Liver (tissue), 9 donors: ENCODE data around the gene SLC7A4. TPM values are rescaled to one million over a fixed set of nuclear protein-coding genes. Genes with fewer than 3 reads are reported as not detected.

ENCODE experiments used
- DNase-seq: peaks from one replicate; pipeline ENCODE4 v3.0.0-alpha.2; 2017; ENCODE audit warnings: low spot score
- H3K27ac ChIP-seq, 2 donors: one replicate each; pipeline ENCODE4 v1.7.0; 2013; ENCODE audit warnings: inconsistent platforms in 2 of 2, low read length in 2 of 2, control low read depth in 1 of 2, low read depth in 1 of 2, mild to moderate bottlenecking in 1 of 2
- H3K27me3 ChIP-seq, 4 donors: one replicate each; pipeline versions ENCODE4 v1.6.1 to v1.7.0; 2013; ENCODE audit warnings: low read length in 3 of 4, inconsistent platforms in 1 of 4, mild to moderate bottlenecking in 1 of 4, moderate library complexity in 1 of 4; ENCODE audit not compliant: control insufficient read depth in 4 of 4, insufficient read depth in 4 of 4
- H3K36me3 ChIP-seq, 4 donors: one replicate each; pipeline versions ENCODE4 v1.6.1 to v1.7.0; 2013; ENCODE audit warnings: low read length in 3 of 4, mild to moderate bottlenecking in 3 of 4, low read depth in 1 of 4, moderate library complexity in 1 of 4; ENCODE audit not compliant: control insufficient read depth in 4 of 4, insufficient read depth in 3 of 4
- H3K4me1 ChIP-seq, 4 donors: one replicate each; pipeline versions ENCODE4 v1.6.1 to v1.7.0; 2013; ENCODE audit warnings: low read length in 3 of 4, mild to moderate bottlenecking in 3 of 4, moderate library complexity in 1 of 4; ENCODE audit not compliant: control insufficient read depth in 4 of 4, insufficient read depth in 4 of 4
- H3K4me3 ChIP-seq, 3 donors: one replicate each; pipeline versions ENCODE4 v1.6.1 to v1.7.0; 2013; ENCODE audit warnings: low read length in 3 of 3, control low read depth in 1 of 3, low read depth in 1 of 3, mild to moderate bottlenecking in 1 of 3
- H3K9ac ChIP-seq, 2 donors: one replicate each; pipeline ENCODE4 v1.7.0; 2013; ENCODE audit warnings: low read length in 2 of 2, mild to moderate bottlenecking in 2 of 2, moderate library complexity in 2 of 2, control low read depth in 1 of 2, low read depth in 1 of 2
- H3K9me3 ChIP-seq, 4 donors: one replicate each; pipeline versions ENCODE4 v1.6.1 to v1.7.0; 2013; ENCODE audit warnings: low read length in 3 of 4; ENCODE audit not compliant: control insufficient read depth in 4 of 4
- EGR1 ChIP-seq, 2 donors: IDR thresholded peaks; 2 replicates each; pipeline ENCODE4 v1.6.1; 2016 to 2018; ENCODE audit warnings: antibody characterized with exemption in 2 of 2, low read depth in 2 of 2
- FOXA1 ChIP-seq: IDR thresholded peaks from 2 replicates; pipeline ENCODE4 v1.6.1; 2016; ENCODE audit warnings: antibody characterized with exemption
- FOXA2 ChIP-seq: IDR thresholded peaks from 2 replicates; pipeline ENCODE4 v1.6.1; 2016; ENCODE audit warnings: antibody characterized with exemption
- GABPA ChIP-seq, 2 donors: IDR thresholded peaks in 1 of 2; conservative IDR thresholded peaks in 1 of 2; 2 replicates each; pipeline ENCODE4 v1.6.1; 2016; ENCODE audit warnings: antibody characterized with exemption in 2 of 2, mild to moderate bottlenecking in 1 of 2, moderate library complexity in 1 of 2
- HNF4A ChIP-seq, 2 donors: conservative IDR thresholded peaks; 2 replicates each; pipeline ENCODE4 v1.6.1; 2016; ENCODE audit warnings: antibody characterized with exemption in 2 of 2, mild to moderate bottlenecking in 2 of 2
- HNF4G ChIP-seq: IDR thresholded peaks from 2 replicates; pipeline ENCODE4 v1.6.1; 2016; ENCODE audit warnings: antibody characterized with exemption
- JUND ChIP-seq, 2 donors: IDR thresholded peaks; 2 replicates each; pipeline ENCODE4 v1.6.1; 2016; ENCODE audit warnings: antibody characterized with exemption in 2 of 2
- NR2F2 ChIP-seq: IDR thresholded peaks from 2 replicates; pipeline ENCODE4 v1.6.1; 2016; ENCODE audit warnings: antibody characterized with exemption
- RAD21 ChIP-seq, 2 donors: IDR thresholded peaks; 2 replicates each; pipeline ENCODE4 v1.6.1; 2016; ENCODE audit warnings: antibody characterized with exemption in 2 of 2, mild to moderate bottlenecking in 2 of 2
- RXRA ChIP-seq, 2 donors: IDR thresholded peaks; 2 replicates each; pipeline ENCODE4 v1.6.1; 2017 to 2018; ENCODE audit warnings: antibody characterized with exemption in 2 of 2, mild to moderate bottlenecking in 1 of 2
- SP1 ChIP-seq: IDR thresholded peaks from 2 replicates; pipeline ENCODE4 v1.6.1; 2018; ENCODE audit warnings: antibody characterized with exemption, mild to moderate bottlenecking
- TAF1 ChIP-seq: conservative IDR thresholded peaks from 2 replicates; pipeline ENCODE4 v1.6.1; 2016; ENCODE audit warnings: antibody characterized with exemption, mild to moderate bottlenecking
- YY1 ChIP-seq: IDR thresholded peaks from 2 replicates; pipeline ENCODE4 v1.6.1; 2016; ENCODE audit warnings: antibody characterized with exemption, mild to moderate bottlenecking
- WGBS: extraction: QIAGEN DNeasy Blood & Tissue Kit; methylation state at CpG from one replicate; pipeline ENCODE4 v1.1.7; 2013; 5-methylcytosine and 5-hydroxymethylcytosine counted together
- polyA plus RNA-seq, 2 donors: library from polyadenylated mRNA; stranded (reverse) in 1 of 2; unstranded in 1 of 2; fragments of 200-250 nt in 1 of 2; fragments of >200 nt in 1 of 2; fragmentation: Nextera tagmentation in 1 of 2; extraction: Ambion mirVana in 1 of 2; gene quantifications; one replicate each; pipeline versions ENCODE4 v1.2.1 to v1.2.3, GENCODE V29; 2013 to 2015
- total RNA-seq, 2 donors: library from RNA; depleted of rRNA; stranded (reverse); fragments of >200 nt; gene quantifications; one replicate each; pipeline ENCODE4 v1.2.3, GENCODE V29; 2014
- TF ChIP-seq, protein P1 (sequence below): IDR thresholded peaks from 2 replicates; pipeline ENCODE4 v1.6.1; 2016; ENCODE audit warnings: antibody characterized with exemption
- TF ChIP-seq, protein P2 (sequence below): IDR thresholded peaks from 2 replicates; pipeline ENCODE4 v1.6.1; 2016; ENCODE audit warnings: antibody characterized with exemption, mild to moderate bottlenecking
- TF ChIP-seq, protein P3 (sequence below): fragments of 150-350 bp; IDR thresholded peaks from 2 replicates; pipeline ENCODE4 v1.5.1; 2017; ENCODE audit warnings: improper control_type of control experiment, low read depth, low read length; ENCODE audit not compliant: missing input control
- donor health status: healthy.
- donor health status: healthy.
- donor health status: healthy.
- donor health status: healthy.
- donor health status: healthy.

Gene SLC7A4
- total and polyA plus RNA-seq, 4 donors = 0.11 to 0.67 (median 0.33) TPM

DNA sequence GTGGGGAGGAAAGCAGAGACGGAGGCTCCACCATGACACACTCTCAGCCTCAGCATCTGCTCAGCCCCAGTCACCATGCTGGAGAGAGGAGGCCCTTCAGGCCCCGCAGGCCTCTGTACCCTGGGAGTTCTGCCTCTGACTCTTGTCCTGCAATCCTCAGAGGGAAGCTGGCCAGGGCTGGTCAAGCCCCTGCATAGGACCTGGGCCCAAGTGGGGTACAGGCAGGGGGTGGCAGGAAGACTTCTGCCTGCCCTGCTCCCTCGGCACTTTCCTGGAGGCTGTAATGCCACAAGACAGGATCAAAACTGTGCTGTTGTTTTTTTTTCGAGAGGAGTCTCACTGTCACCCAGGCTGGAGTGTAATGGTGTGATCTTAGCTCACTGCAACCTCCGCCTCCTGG, 47.1 kb upstream of the SLC7A4 start (continued):
- TF ChIP-seq, protein P1, sequence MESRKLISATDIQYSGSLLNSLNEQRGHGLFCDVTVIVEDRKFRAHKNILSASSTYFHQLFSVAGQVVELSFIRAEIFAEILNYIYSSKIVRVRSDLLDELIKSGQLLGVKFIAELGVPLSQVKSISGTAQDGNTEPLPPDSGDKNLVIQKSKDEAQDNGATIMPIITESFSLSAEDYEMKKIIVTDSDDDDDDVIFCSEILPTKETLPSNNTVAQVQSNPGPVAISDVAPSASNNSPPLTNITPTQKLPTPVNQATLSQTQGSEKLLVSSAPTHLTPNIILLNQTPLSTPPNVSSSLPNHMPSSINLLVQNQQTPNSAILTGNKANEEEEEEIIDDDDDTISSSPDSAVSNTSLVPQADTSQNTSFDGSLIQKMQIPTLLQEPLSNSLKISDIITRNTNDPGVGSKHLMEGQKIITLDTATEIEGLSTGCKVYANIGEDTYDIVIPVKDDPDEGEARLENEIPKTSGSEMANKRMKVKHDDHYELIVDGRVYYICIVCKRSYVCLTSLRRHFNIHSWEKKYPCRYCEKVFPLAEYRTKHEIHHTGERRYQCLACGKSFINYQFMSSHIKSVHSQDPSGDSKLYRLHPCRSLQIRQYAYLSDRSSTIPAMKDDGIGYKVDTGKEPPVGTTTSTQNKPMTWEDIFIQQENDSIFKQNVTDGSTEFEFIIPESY = no peak
- TF ChIP-seq, protein P2, sequence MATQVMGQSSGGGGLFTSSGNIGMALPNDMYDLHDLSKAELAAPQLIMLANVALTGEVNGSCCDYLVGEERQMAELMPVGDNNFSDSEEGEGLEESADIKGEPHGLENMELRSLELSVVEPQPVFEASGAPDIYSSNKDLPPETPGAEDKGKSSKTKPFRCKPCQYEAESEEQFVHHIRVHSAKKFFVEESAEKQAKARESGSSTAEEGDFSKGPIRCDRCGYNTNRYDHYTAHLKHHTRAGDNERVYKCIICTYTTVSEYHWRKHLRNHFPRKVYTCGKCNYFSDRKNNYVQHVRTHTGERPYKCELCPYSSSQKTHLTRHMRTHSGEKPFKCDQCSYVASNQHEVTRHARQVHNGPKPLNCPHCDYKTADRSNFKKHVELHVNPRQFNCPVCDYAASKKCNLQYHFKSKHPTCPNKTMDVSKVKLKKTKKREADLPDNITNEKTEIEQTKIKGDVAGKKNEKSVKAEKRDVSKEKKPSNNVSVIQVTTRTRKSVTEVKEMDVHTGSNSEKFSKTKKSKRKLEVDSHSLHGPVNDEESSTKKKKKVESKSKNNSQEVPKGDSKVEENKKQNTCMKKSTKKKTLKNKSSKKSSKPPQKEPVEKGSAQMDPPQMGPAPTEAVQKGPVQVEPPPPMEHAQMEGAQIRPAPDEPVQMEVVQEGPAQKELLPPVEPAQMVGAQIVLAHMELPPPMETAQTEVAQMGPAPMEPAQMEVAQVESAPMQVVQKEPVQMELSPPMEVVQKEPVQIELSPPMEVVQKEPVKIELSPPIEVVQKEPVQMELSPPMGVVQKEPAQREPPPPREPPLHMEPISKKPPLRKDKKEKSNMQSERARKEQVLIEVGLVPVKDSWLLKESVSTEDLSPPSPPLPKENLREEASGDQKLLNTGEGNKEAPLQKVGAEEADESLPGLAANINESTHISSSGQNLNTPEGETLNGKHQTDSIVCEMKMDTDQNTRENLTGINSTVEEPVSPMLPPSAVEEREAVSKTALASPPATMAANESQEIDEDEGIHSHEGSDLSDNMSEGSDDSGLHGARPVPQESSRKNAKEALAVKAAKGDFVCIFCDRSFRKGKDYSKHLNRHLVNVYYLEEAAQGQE = no peak
- no peak for TF ChIP-seq FOXA2
- no peak for TF ChIP-seq GABPA (IDR thresholded peaks at IDR 0.05 in 1 of 2, conservative IDR thresholded peaks at IDR 0.05 in 1 of 2)
- TF ChIP-seq YY1 = no peak

DNA sequence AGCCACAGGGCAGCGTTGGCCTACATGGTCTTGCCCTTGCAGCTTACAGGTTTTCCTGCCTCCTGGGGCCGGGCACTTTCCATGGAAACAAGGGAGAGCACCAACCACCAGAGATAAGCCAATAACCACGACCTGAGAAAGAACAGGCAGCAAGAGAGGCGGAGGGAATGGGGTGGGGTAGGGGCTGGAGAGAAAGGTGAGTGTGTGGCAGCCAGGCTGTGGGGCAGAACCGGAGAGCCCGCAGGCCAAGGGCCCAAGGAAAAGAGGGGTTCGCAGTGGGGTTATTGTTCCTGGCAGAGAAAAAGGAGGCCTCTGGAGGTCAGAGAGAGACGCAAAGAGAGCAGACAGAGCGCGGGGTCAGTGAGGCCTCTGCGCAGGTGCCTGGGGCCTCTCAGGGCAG, 46.6 kb upstream of the SLC7A4 start:
- H3K4me3 ChIP-seq = no peak overlapping the region
- H3K27me3 ChIP-seq = no peaks in the 10 kb centered on the region
- DNase-seq = no peak
- no peak overlapping the region for H3K27ac ChIP-seq
- H3K9me3 ChIP-seq = no peaks in the 10 kb centered on the region
- TF ChIP-seq SP1 (no peak), RXRA (IDR thresholded peaks at IDR 0.05) (no peak), GABPA (IDR thresholded peaks at IDR 0.05 in 1 of 2, conservative IDR thresholded peaks at IDR 0.05 in 1 of 2) (no peak)
- H3K9ac ChIP-seq = no peak overlapping the region
- H3K4me1 ChIP-seq = no peaks in the 10 kb centered on the region
- no peaks in the 10 kb centered on the region for H3K36me3 ChIP-seq
- WGBS = 89% methylated on average over 11 of the region's 11 CpGs

DNA sequence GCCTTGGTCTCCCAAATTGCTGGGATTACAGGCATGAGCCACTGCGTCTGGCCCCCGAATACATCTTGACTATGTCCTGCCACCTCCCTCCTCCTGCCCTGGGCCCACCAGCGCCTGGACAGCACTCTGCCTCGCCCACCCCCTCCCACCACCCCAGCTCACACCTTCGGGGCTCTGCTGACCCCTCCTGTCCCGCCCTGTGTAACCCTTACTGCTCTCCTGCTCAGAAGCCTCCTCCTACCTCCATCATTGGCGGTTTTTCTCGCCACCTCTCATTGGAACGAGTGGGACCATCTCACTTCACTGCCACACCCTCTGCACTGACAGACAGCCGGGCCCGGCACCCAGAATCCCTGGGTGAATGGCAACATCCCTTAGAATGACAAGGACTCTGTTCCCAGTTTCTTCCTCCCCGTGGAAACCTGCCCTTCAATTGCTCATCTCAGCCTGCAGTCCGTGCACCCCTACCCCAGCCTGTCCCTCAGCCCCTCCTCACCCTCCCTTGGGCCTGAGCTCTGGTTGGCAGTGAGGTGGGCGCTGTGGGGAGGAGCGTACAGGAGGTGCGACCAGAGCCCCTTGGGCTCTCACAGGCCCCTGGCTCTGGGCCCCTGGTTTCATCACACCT, 45.6 kb upstream of the SLC7A4 start:
- no peaks in the 10 kb centered on the region for H3K27me3 ChIP-seq
- no peaks in the 10 kb centered on the region for H3K36me3 ChIP-seq
- no peak for TF ChIP-seq JUND (IDR thresholded peaks at IDR 0.05)
- no peak for TF ChIP-seq FOXA2
- no peak for TF ChIP-seq RAD21 (IDR thresholded peaks at IDR 0.05)
- TF ChIP-seq EGR1 (IDR thresholded peaks at IDR 0.05; ENCODE audit: low read depth in 2 of 2) = no peak
- no peak for TF ChIP-seq GABPA (IDR thresholded peaks at IDR 0.05 in 1 of 2, conservative IDR thresholded peaks at IDR 0.05 in 1 of 2)
- TF ChIP-seq SP1 = no peak
- no peak for TF ChIP-seq HNF4A (conservative IDR thresholded peaks at IDR 0.05)
- TF ChIP-seq, protein P2 = no peak
- TF ChIP-seq YY1 = no peak
- no peak for TF ChIP-seq NR2F2
- TF ChIP-seq FOXA1 = no peak
- TF ChIP-seq RXRA (IDR thresholded peaks at IDR 0.05) = no peak
- TF ChIP-seq, protein P1 = no peak
- TF ChIP-seq, protein P3, sequence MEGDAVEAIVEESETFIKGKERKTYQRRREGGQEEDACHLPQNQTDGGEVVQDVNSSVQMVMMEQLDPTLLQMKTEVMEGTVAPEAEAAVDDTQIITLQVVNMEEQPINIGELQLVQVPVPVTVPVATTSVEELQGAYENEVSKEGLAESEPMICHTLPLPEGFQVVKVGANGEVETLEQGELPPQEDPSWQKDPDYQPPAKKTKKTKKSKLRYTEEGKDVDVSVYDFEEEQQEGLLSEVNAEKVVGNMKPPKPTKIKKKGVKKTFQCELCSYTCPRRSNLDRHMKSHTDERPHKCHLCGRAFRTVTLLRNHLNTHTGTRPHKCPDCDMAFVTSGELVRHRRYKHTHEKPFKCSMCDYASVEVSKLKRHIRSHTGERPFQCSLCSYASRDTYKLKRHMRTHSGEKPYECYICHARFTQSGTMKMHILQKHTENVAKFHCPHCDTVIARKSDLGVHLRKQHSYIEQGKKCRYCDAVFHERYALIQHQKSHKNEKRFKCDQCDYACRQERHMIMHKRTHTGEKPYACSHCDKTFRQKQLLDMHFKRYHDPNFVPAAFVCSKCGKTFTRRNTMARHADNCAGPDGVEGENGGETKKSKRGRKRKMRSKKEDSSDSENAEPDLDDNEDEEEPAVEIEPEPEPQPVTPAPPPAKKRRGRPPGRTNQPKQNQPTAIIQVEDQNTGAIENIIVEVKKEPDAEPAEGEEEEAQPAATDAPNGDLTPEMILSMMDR = no peak
- TF ChIP-seq HNF4G = no peak
- no peak for TF ChIP-seq TAF1
- H3K9ac ChIP-seq = no peak overlapping the region
- H3K4me3 ChIP-seq = no peak overlapping the region
- DNase-seq = no peak
- no peaks in the 10 kb centered on the region for H3K9me3 ChIP-seq
- H3K4me1 ChIP-seq = no peaks in the 10 kb centered on the region
- no peak overlapping the region for H3K27ac ChIP-seq
- WGBS = 83% methylated on average over 16 of the region's 16 CpGs
